B cell (primary cell): ENCODE data around the gene GP1BB. TPM values are rescaled to one million over a fixed set of nuclear protein-coding genes. Genes with fewer than 3 reads are reported as not detected.

Experiments
- ATAC-seq: fragments of 200-7000 bp; cut with Tn5 transposase; one replicate; pipeline ENCODE4 v1.10.0; 2021; ENCODE audit warnings: low read depth, mild to moderate bottlenecking, moderate number of reproducible peaks, moderate library complexity
- CTCF ChIA-PET: fragments of 350-600 bp; sonication (Branson Sonifier 250); formaldehyde crosslinking; loops from one replicate; lab custom pipeline; 2021; ENCODE audit warnings: antibody characterized with exemption, inconsistent platforms; lab: Charles Lee
- POLR2A ChIA-PET: fragments of 350-600 bp; sonication (Branson Sonifier 250); formaldehyde crosslinking; loops from one replicate; lab custom pipeline; 2021; ENCODE audit warnings: antibody characterized with exemption; lab: Charles Lee
- DNase-seq: peaks from one replicate; pipeline ENCODE4 v3.0.0; 2013
- H2AFZ ChIP-seq: 2 replicates; pipeline ENCODE4 v1.6.1; 2012; ENCODE audit warnings: mild to moderate bottlenecking, low read depth, low read length; ENCODE audit not compliant: insufficient read depth, poor library complexity, severe bottlenecking
- H3K27ac ChIP-seq, 2 donors: 1 replicate in 1 of 2; 2 replicates in 1 of 2; pipeline ENCODE4 v1.5.1; 2012 to 2013; ENCODE audit warnings: low read length in 2 of 2, mild to moderate bottlenecking in 2 of 2, moderate library complexity in 1 of 2
- H3K27me3 ChIP-seq, 4 experiments: fragments of 200-600 bp in 1 of 4; sonication (generic) in 1 of 4; replicated peaks in 1 of 4; 1 replicate in 2 of 4; 2 replicates in 2 of 4; pipeline versions ENCODE4 v1.6.1 to v1.7.0; 2013 to 2016; ENCODE audit warnings: low read length in 3 of 4, mild to moderate bottlenecking in 2 of 4, mixed read lengths in 1 of 4, moderate library complexity in 1 of 4; ENCODE audit not compliant: insufficient read depth in 4 of 4, control insufficient read depth in 3 of 4; ENCODE audit errors: control extremely low read depth in 1 of 4
- H3K36me3 ChIP-seq, 2 experiments: replicated peaks in 1 of 2; 1 replicate in 1 of 2; 2 replicates in 1 of 2; pipeline versions ENCODE4 v1.6.1 to v1.7.1; 2013; ENCODE audit warnings: low read length in 1 of 2; ENCODE audit not compliant: insufficient read depth in 2 of 2, control insufficient read depth in 1 of 2; ENCODE audit errors: control extremely low read depth in 1 of 2, extremely low read depth in 1 of 2
- H3K4me1 ChIP-seq, 2 donors: fragments of 200-600 bp in 1 of 2; sonication (generic) in 1 of 2; 1 replicate in 1 of 2; 2 replicates in 1 of 2; pipeline versions ENCODE4 v1.5.1 to v1.6.1; 2013 to 2017; ENCODE audit warnings: low read length in 2 of 2; ENCODE audit not compliant: control insufficient read depth in 2 of 2, insufficient read depth in 2 of 2
- H3K4me2 ChIP-seq: replicated peaks from 2 replicates; pipeline ENCODE3; 2012; ENCODE audit warnings: mild to moderate bottlenecking, low read depth, low read length; ENCODE audit not compliant: poor library complexity, severe bottlenecking
- H3K4me3 ChIP-seq, 5 experiments: fragments of 200-600 bp in 1 of 5; sonication (generic) in 1 of 5; 1 replicate in 3 of 5; 2 replicates in 2 of 5; pipeline versions ENCODE4 v1.5.1 to v1.7.0; 2011 to 2016; ENCODE audit warnings: low read length in 4 of 5, mild to moderate bottlenecking in 4 of 5, low read depth in 2 of 5, control low read depth in 1 of 5, moderate library complexity in 1 of 5; ENCODE audit not compliant: insufficient read depth in 1 of 5; ENCODE audit errors: control extremely low read depth in 1 of 5, extremely low read depth in 1 of 5
- H3K79me2 ChIP-seq: fragments of 200-600 bp; sonication (generic); one replicate; pipeline ENCODE4 v1.6.0; 2016; ENCODE audit warnings: low read length; ENCODE audit not compliant: control insufficient read depth, insufficient read depth
- H3K9ac ChIP-seq: fragments of 200-600 bp; sonication (generic); 2 replicates; pipeline ENCODE4 v1.6.1; 2017; ENCODE audit warnings: mild to moderate bottlenecking, low read length, moderate library complexity
- H3K9me3 ChIP-seq, 3 donors: one replicate each; pipeline versions ENCODE4 v1.6.1 to v1.7.1; 2013; ENCODE audit warnings: low read length in 2 of 3; ENCODE audit not compliant: control insufficient read depth in 2 of 3, insufficient read depth in 1 of 3; ENCODE audit errors: control extremely low read depth in 1 of 3
- H4K20me1 ChIP-seq: 2 replicates; pipeline ENCODE4 v1.6.0; 2012; ENCODE audit warnings: mild to moderate bottlenecking, low read length; ENCODE audit not compliant: insufficient read depth, control insufficient read depth, poor library complexity, severe bottlenecking
- H3K27ac Mint-ChIP-seq: one replicate; pipeline ENCODE4 v1.8.0; 2021; ENCODE audit warnings: mixed read lengths
- H3K27me3 Mint-ChIP-seq: one replicate; pipeline ENCODE4 v1.8.0; 2021; ENCODE audit warnings: mixed read lengths
- H3K4me1 Mint-ChIP-seq: one replicate; pipeline ENCODE4 v1.8.0; 2021; ENCODE audit warnings: mixed read lengths
- H3K4me3 Mint-ChIP-seq: one replicate; pipeline ENCODE4 v1.8.0; 2021; ENCODE audit warnings: mixed read lengths
- H3K9me3 Mint-ChIP-seq: one replicate; pipeline ENCODE4 v1.8.0; 2022; ENCODE audit warnings: mixed read lengths; ENCODE audit not compliant: insufficient read depth
- EZH2 ChIP-seq: IDR thresholded peaks from 2 replicates; pipeline ENCODE4 v1.6.1; 2012; ENCODE audit warnings: borderline replicate concordance, low read depth, mild to moderate bottlenecking, moderate library complexity, low read length; ENCODE audit not compliant: insufficient read depth, poor library complexity, severe bottlenecking
- WGBS: methylation state at CpG from one replicate; pipeline ENCODE4 v1.1.5; 2013; ENCODE audit warnings: missing lambda C conversion rate; ENCODE audit not compliant: insufficient coverage; 5-methylcytosine and 5-hydroxymethylcytosine counted together
- intact Hi-C: fragments of 100-400 bp; cut with micrococcal nuclease; formaldehyde crosslinking; loops from one replicate; pipeline ENCODE4 v1.10.0; 2022
- polyA plus RNA-seq: library from polyadenylated mRNA; depleted of rRNA; stranded (reverse); fragments of >200 nt; gene quantifications from 2 replicates; pipeline ENCODE4 v1.2.3, GENCODE V29; 2012
- total RNA-seq, 2 donors: library from RNA; stranded (reverse); fragments of 120-200 nt in 1 of 2; gene quantifications; 1 replicate in 1 of 2; 2 replicates in 1 of 2; pipeline versions ENCODE4 v1.2.3 to v1.2.4, GENCODE V29; 2013 to 2022
- TF ChIP-seq, protein P1 (sequence below): fragments of 200-600 bp; IDR thresholded peaks from one replicate; pipeline ENCODE4 v1.8.0; 2022; ENCODE audit warnings: antibody characterized with exemption, mild to moderate bottlenecking

GP1BB gene
- total and polyA plus RNA-seq, 2 donors (not counting 1 experiment from before 2014, with no cell fraction given), result 0.31 TPM; not detected in 1

DNA sequence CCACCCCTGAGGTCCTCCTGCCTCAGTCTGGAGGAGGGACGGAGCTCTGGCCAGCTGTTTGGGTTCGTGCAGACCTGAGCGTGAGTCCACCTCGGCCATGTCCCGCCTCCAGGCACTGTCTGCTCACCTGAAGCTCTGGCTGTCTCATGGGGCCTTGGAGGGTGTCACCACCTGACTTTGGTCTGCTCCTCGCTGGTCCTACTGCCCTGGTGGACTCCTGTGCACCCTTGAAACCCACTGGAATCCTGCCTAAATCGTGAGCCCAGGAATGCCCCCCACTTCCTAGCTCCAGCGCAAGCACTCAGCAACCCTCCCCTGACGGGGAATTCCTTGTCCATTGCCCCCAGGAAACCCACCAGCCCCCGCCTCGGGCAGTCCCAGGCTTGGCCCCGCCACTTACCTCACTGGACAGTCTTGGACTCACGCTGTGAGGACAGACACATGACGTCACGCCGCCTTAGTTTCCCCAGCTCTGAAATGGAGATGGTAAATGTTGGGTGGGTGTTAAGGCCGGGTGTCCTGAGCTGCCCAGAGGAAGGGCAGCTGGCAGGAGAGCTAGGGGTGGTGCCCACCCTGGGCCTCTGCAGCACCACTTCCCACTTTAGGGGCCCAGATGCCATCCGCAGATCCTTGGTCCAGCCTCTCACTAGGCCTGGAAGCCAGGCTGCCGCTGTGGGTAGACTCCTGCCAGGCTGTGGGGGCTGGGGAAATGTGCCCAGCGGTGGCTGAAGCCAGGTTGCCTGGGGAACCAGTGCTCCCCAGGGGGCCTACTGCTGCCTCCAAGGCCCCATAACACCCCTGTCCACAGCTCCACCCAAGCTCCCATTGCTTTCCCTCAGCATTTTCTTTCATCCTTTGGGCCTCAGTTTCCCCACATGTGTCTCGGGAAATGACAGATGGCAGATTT lies 19.1 kb downstream of the GP1BB start:
- Histone ChIP-seq H3K4me2 (no peak overlapping the region), H2AFZ (no peak overlapping the region), H3K79me2 (no peaks in the 10 kb centered on the region), H3K36me3 (no peaks in the 10 kb centered on the region), H3K27ac (no peak overlapping the region), H3K9me3 (no peaks in the 10 kb centered on the region), H3K4me1 (no peaks in the 10 kb centered on the region), H3K9ac (no peak overlapping the region), H3K27me3 (no peaks in the 10 kb centered on the region), H4K20me1 (no peaks in the 10 kb centered on the region), H3K4me3 (no peak overlapping the region)
- Mint-ChIP-seq H3K27ac (no peak overlapping the region), H3K4me1 (no peaks in the 10 kb centered on the region), H3K27me3 (no peaks in the 10 kb centered on the region), H3K4me3 (no peak overlapping the region), H3K9me3 (no peaks in the 10 kb centered on the region)
- no peak for ATAC-seq
- 90% methylated on average over 20 of the region's 21 CpGs for WGBS
- POLR2A ChIA-PET, result no interaction called here
- intact Hi-C loops, result no loop called here
- no peak for DNase-seq
- CTCF ChIA-PET, result interaction anchor here (1.3 to 1.4 kb wide), 3 partner anchors 9 to 12 kb away, joined by 3 read pairs; no protein-coding TSS in a partner anchor
- TF ChIP-seq, protein P1, sequence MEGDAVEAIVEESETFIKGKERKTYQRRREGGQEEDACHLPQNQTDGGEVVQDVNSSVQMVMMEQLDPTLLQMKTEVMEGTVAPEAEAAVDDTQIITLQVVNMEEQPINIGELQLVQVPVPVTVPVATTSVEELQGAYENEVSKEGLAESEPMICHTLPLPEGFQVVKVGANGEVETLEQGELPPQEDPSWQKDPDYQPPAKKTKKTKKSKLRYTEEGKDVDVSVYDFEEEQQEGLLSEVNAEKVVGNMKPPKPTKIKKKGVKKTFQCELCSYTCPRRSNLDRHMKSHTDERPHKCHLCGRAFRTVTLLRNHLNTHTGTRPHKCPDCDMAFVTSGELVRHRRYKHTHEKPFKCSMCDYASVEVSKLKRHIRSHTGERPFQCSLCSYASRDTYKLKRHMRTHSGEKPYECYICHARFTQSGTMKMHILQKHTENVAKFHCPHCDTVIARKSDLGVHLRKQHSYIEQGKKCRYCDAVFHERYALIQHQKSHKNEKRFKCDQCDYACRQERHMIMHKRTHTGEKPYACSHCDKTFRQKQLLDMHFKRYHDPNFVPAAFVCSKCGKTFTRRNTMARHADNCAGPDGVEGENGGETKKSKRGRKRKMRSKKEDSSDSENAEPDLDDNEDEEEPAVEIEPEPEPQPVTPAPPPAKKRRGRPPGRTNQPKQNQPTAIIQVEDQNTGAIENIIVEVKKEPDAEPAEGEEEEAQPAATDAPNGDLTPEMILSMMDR, result no peak
- TF ChIP-seq EZH2, result no peak

DNA sequence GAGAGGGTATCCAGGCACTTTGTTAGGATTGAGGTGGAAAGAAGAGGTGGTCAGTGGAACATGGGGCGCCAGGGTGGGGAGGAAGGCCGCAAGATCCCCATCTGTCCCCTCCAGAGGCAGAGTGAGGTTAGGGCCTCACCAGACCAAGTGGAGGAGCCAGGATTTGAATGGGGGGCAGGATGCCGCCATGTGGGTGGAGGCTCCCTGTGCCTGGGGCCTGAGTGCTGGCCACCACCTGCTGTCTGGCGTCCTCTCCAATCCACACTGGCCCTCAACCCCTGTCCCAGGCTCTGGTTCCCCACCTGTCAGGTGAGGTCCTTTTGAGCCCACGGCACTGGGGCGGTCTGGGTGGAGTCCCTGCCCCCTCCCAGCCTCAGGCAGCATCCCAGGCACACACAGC lies 19.7 kb downstream of the GP1BB start:
- Mint-ChIP-seq H3K4me1 (no peaks in the 10 kb centered on the region), H3K27ac (no peak overlapping the region), H3K27me3 (no peaks in the 10 kb centered on the region), H3K9me3 (no peaks in the 10 kb centered on the region), H3K4me3 (no peak overlapping the region)
- H3K27ac ChIP-seq, result no peak overlapping the region
- no peaks in the 10 kb centered on the region for H3K27me3 ChIP-seq
- CTCF ChIA-PET, result interaction anchor here (1.3 kb wide), 1 partner anchor 13 kb away, joined by 3 read pairs; no protein-coding TSS in a partner anchor
- no peaks in the 10 kb centered on the region for H4K20me1 ChIP-seq
- ATAC-seq (no peak), DNase-seq (no peak)
- H3K4me2 ChIP-seq, result no peak overlapping the region
- H3K9ac ChIP-seq, result no peak overlapping the region
- POLR2A ChIA-PET, result no interaction called here
- H3K9me3 ChIP-seq, result no peaks in the 10 kb centered on the region
- no peaks in the 10 kb centered on the region for H3K79me2 ChIP-seq
- intact Hi-C loops, result no loop called here
- WGBS, result 95% methylated on average over 5 of the region's 6 CpGs
- no peaks in the 10 kb centered on the region for H3K36me3 ChIP-seq
- H3K4me1 ChIP-seq, result no peaks in the 10 kb centered on the region
- no peak overlapping the region for H3K4me3 ChIP-seq
- no peak for TF ChIP-seq EZH2
- TF ChIP-seq, protein P1, result no peak
- H2AFZ ChIP-seq, result no peak overlapping the region
